Activated naive CD4-positive, alpha-beta T cell treated with Interleukin-2 at 50 U/mL for 16 hours (primary cell): Measurements from ENCODE around the gene C1QC.

Experiments
- DNase-seq: peaks from one replicate; pipeline ENCODE4 v3.0.0-alpha.2; 2020

Gene C1QC

DNA sequence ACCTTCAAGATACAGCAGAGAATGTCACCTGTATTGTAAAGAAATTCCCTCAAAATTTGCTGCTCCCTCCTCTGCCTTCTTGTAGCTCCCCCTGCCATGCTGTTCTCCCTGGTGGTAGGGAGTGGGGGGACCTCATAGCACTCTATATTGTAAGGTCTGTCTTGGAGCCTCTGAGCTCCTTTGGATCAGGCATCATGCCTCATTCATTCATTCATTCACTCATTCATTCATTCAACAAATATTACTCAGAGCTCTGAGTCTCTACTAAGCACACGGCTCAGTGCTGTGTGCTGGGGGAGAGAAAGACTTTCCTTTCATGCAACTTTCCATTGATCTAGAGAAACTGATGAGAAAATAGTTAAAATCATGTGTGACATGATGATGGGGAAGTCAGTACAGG is 40.1 kb downstream of the C1QC start:
- no peak for DNase-seq

DNA sequence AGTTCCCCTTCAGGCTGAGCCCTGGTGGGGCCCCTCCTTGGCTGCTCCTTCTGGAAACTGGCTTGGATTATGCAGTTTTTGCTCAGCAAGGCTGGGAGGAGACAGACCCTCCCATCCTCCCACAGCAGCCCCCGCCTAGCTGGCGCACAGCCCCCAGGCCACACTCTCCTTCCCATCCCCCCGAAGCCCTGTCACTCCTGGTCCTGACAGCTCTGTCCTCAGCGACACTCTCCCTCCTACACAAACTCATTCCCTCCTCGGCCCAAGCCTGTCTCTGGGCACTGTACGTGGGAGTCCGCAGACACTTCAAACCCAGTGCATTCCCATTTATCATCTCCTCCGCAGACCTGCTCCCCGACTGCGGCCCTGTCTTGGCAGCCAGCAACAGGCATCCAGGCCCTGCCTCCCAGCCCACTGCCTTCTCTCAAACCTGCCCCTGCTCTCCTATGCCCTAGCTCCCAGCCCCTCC is 42.2 kb downstream of the C1QC start:
- DNase-seq, result no peak

DNA sequence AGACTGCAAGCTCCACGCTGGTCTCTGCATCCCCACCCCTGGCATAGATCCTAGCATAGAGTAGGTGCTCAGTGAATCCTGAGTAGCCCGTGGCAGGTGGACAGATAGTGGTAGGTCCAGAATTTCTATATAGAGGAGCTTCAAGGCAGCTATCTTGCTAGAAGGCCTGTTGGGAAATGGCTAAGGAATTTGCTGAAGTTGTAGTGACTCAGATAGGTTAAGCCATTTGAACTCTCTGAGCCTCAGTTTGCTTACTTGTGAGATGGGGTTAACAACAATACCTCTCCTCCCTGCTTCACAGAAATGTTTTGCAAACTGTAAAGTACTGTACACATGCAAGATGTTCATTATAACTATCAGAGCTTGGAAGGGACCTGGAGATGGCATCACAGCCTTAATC is 43.8 kb downstream of the C1QC start:
- DNase-seq, result no peak

DNA sequence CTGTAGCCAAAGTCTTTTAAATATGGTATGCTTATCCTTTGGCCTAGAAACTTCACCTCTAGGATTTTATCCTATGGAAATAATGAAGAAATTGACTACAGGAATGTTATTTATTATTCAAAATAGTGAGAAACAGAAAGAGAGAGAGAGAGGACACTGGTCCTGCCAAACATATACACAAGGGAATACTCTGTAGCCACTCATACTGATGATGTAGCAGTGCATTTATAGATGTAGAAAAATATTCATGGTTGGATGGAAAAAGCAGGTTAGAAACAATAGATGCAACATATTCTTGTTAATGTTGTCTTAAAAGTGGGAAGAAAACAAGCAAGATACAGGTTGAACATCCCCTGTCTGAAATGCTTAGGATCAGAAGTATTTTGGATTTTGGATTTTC is 45.0 kb downstream of the C1QC start:
- no peak for DNase-seq

DNA sequence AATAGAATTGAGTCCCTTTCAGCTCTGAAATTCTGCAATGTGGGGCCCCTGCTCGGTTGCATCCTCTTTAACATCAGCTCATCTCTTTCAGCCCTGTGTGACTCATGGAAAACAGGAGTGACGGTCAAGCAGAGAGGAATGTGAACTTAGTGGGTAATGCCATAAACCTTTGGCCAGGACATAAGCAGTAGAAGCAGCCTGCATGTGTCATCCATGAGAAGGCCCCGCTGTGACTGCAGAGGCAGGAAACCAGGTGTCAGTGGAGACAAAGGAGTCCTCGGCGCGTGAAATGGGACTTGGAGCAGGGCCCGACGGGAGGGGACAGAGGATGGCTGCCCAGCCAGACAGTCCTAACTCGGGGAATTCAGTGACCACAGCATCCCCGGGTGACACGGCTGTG is 46.1 kb downstream of the C1QC start:
- no peak for DNase-seq

DNA sequence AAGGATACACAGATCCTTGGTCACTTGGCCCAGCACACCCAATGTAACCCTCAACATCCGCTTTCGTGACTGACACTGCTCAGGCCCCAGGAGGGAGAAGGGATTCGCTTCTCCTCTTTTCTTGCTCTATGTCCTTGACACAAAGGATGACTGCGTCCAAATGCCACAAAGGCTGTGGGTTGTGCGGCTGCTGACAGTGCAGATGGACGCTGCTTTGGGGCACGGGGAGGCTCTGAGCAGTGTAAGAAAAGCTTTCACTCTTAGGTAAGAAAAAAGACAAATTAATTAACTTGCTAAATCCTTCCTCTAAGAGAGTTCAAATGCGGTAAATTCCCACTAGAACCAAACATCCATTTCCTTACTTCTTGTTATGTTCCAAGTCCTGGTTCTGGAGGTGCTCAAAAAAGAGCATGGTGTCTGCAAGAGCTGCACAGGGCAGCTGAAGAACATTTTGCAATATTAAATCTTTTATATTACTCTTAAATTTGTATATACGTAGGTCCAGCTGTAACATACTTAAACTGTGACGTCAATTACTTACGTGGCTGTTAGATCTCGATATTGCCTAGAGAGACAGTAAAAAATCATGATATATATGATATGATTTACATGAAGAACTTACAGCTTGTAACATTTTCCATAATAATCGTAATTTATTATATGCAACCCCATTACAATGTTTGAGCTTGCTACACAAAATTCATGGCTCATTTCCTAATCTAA is 47.8 kb downstream of the C1QC start:
- no peak for DNase-seq

DNA sequence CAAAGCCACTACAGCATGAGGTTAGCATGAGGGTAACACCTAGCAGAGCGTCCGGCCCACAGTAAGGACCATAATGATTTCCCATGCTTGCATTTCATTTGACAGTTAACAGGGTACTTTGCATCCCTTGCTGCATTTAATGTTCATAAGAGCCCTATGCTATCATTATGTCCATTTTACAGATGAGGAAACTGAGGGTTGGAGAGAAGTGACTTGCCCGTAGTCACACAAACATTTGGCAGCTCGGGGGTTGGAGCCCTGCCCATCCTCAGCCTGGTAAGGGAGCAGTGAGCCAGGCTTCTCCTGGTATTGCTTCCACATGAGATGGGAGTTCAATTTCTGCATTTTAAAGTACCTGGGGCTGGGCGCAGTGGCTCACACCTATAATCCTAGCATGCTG is 50.7 kb downstream of the C1QC start:
- no peak for DNase-seq

DNA sequence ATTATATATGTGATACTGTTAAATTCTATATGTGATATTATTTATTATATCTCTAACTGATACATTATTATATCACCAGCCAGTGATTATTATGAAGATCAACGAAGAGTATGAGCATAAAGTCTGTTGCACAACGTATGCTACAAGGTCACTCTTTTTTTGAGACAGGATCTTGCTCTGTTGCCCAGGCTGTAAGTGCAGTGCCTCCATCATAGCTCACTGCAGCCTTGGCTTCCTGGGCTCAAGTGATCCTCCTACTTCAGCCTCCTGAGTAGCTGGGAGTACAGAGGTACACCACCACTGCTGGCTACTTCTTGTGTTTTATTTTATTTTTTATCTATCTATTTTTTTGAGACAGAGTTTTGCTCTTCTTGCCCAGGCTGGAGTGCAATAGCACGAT is 53.2 kb downstream of the C1QC start:
- no peak for DNase-seq
